ENCODE data around the gene RBM26.

The RBM26 gene

DNA sequence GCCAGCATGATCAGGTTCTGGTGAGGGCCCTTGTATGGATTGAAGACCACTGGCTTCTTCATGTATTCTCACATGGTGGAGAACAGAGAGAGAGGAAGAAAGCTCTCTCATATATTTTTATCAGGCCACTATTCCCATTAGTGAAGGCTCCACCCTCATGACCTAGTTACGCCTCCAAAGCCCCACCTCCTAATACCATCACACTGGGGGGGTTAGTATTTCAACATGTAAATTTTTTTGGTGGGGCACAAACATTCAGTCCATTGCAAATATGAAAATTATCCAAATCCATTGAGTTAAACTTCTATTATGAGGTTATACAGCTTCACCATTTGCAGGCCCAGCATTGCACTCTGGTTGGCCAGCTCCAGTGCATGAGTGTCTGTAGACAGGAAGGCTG, 33.2 kb upstream of the RBM26 start:
- TF ChIP-seq, protein P1, sequence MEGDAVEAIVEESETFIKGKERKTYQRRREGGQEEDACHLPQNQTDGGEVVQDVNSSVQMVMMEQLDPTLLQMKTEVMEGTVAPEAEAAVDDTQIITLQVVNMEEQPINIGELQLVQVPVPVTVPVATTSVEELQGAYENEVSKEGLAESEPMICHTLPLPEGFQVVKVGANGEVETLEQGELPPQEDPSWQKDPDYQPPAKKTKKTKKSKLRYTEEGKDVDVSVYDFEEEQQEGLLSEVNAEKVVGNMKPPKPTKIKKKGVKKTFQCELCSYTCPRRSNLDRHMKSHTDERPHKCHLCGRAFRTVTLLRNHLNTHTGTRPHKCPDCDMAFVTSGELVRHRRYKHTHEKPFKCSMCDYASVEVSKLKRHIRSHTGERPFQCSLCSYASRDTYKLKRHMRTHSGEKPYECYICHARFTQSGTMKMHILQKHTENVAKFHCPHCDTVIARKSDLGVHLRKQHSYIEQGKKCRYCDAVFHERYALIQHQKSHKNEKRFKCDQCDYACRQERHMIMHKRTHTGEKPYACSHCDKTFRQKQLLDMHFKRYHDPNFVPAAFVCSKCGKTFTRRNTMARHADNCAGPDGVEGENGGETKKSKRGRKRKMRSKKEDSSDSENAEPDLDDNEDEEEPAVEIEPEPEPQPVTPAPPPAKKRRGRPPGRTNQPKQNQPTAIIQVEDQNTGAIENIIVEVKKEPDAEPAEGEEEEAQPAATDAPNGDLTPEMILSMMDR (IDR thresholded peaks at IDR 0.05; ENCODE audit: insufficient read depth, low read length, missing control alignments): no peak
- DNase-seq (ENCODE audit: low read depth, low spot score): no peak
- no peak overlapping the region for H3K4me3 ChIP-seq (ENCODE audit: low read depth, low read length)
- ChIA-PET POLR2A (no interaction called here), CTCF (interaction anchor here (5.2 kb wide), 1 partner anchor 15 kb away, joined by 39 read pairs; no protein-coding TSS in a partner anchor)

DNA sequence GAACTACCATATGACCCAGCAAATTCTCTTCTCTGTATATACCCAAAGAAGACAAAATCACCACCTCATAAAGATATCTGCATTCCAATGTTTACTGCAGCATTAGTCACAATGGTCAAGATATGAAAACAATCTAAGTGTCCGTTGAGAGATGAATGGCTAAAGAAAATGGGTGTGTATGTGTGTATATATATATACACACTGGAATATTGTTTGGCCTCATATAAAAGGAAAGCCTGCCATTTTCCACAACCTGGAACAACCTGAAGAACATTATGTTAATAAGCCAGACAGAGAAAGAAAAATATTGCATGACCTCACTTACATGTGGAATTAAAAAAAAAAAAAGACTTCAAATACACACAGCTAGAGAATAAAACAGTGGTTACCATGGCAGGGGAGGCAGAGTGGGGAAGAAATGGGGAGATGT, 29.5 kb upstream of the RBM26 start:
- CTCF ChIA-PET: interaction anchor here (5.2 kb wide), 1 partner anchor 11 kb away, joined by 39 read pairs; no protein-coding TSS in a partner anchor
- peak; percentile 54 for DNase-seq (ENCODE audit: low read depth, low spot score)
- POLR2A ChIA-PET: no interaction called here
- H3K4me3 ChIP-seq (ENCODE audit: low read depth, low read length): no peak overlapping the region
- TF ChIP-seq, protein P1 (IDR thresholded peaks at IDR 0.05; ENCODE audit: insufficient read depth, low read length, missing control alignments): no peak

DNA sequence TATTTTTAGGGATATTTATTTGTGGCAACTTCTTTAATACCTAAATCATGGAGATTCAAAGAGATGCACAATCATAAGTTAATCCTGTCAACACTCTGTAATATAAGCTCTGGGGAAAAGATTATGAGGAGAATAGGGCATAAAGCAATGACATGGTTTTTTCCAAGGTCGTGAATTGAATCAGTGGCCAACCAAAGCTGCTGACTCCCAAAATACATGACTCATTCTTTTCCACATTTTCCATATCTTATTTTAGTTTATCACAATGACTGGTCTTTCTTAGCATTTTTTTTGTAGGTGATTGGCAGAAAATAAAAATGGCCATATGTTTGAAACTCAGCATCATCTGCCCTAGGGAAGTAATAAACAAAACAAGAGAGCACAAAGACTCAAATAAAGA, 28.5 kb upstream of the RBM26 start:
- POLR2A ChIA-PET: no interaction called here
- CTCF ChIA-PET: interaction anchor here (5.2 kb wide), 1 partner anchor 10 kb away, joined by 39 read pairs; no protein-coding TSS in a partner anchor
- no peak for DNase-seq (ENCODE audit: low read depth, low spot score)
- TF ChIP-seq, protein P1 (IDR thresholded peaks at IDR 0.05; ENCODE audit: insufficient read depth, low read length, missing control alignments): no peak
- H3K4me3 ChIP-seq (ENCODE audit: low read depth, low read length): no peak overlapping the region

DNA sequence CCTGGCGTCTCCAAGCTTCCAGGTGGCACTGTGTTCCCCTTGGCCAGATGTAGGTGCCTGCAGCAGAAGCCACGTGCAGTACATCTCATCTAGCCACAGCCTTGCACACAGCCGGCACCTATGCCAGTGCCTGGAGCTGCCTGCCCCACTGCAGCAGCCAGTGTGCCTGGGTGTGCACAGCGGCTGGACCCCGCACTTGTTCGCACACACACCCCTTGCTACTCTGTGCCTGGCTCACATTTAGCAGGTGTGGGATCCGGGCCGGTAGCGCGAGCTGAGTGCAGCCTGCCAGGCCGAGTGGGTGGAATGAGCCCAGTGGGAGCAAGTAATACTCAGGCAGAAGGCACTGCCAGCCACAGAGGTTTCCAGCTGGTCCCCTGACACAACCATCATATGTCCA, 26.9 kb upstream of the RBM26 start:
- ChIA-PET CTCF (interaction anchor here (0.6 to 2.0 kb wide), 3 partner anchors 10 to 114 kb away, joined by 3 to 12 read pairs (median 4); no protein-coding TSS in a partner anchor), POLR2A (no interaction called here)
- TF ChIP-seq, protein P1 (IDR thresholded peaks at IDR 0.05; ENCODE audit: insufficient read depth, low read length, missing control alignments): no peak
- DNase-seq (ENCODE audit: low read depth, low spot score): no peak
- H3K4me3 ChIP-seq (ENCODE audit: low read depth, low read length): no peak overlapping the region

DNA sequence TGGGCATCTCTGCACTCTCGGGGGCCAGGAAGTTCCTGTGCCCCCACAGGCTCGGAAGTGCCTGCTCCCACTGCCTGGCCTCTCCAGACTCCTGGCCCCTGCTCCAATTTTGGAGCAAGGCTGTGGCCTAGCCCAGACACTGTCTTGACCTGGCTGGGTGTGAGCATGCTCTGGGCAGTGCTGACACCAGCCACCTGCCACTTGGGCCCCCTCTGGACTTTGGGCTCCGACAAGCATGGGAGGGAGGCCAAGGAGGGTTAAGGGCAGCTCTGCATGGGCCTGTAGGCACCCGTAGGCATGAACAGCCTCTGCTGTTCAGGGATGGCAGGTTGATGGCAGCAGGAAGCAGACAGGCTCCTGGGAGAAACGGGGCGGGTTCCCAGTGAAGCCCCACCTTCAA, 26.0 kb upstream of the RBM26 start:
- H3K4me3 ChIP-seq (ENCODE audit: low read depth, low read length): no peak overlapping the region
- POLR2A ChIA-PET: no interaction called here
- TF ChIP-seq, protein P1 (IDR thresholded peaks at IDR 0.05; ENCODE audit: insufficient read depth, low read length, missing control alignments): no peak
- CTCF ChIA-PET: interaction anchor here (2.0 kb wide), 1 partner anchor 9 kb away, joined by 12 read pairs; no protein-coding TSS in a partner anchor
- no peak for DNase-seq (ENCODE audit: low read depth, low spot score)

DNA sequence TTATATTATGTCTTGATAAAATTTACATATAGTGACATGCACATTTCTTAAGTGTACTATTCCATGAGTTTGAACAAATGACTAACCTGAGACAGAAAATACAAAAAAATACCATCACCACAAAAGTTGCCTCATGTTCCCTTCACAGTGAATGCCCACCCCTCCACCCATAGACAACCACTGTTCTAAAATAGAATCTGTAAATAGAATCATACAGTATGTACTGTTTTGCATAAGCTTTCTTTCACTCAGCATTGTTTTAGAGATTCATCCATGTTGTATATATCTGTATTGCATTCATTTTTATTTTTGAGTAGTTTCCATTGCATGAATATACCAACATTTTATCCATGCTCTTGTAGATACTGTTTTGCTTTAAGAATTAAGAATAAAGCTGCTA, 23.3 kb upstream of the RBM26 start:
- CTCF ChIA-PET: interaction anchor here (1.0 to 2.1 kb wide), 3 partner anchors 54 to 113 kb away, joined by 3 to 13 read pairs (median 5); no protein-coding TSS in a partner anchor
- no peak overlapping the region for H3K4me3 ChIP-seq (ENCODE audit: low read depth, low read length)
- no peak for DNase-seq (ENCODE audit: low read depth, low spot score)
- POLR2A ChIA-PET: no interaction called here
- TF ChIP-seq, protein P1 (IDR thresholded peaks at IDR 0.05; ENCODE audit: insufficient read depth, low read length, missing control alignments): no peak

Data from AG04449 (cell line).